ENCODE data around the gene HUNK. TPM values are rescaled to one million over a fixed set of nuclear protein-coding genes. Genes with fewer than 3 reads are reported as not detected.

HUNK gene
- total and polyA plus RNA-seq, 2 experiments from 2014 or later: 1.6 to 5.1 TPM

DNA sequence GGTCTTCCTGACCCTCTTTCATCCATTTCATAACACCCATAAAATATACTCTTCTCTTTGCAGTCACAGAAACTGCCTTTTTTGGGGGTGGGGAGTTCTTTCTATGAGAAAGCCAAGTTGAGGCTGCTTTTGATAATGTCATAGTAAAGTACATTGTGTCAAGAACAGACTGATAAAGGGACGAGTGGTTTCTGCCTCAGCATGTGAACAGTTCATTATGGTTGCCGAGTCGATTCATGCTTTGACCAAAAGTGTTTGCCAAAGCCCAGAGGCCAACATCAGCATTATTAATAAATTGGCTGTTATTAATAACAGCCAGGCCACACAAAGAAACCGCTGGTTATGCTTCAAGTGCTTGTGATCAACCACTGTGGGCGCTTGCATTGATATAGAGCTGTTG lies 162.0 kb downstream of the HUNK start:
- DNase-seq (ENCODE audit: low spot score) (no peak), ATAC-seq (no peak)
- Histone ChIP-seq H3K27me3 (ENCODE audit: insufficient read depth) (no peaks in the 10 kb centered on the region), H3K4me1 (ENCODE audit: insufficient read depth) (no peaks in the 10 kb centered on the region), H3K4me2 (no peak overlapping the region), H3K27ac (ENCODE audit: low read depth) (no peak overlapping the region), H3K9me2 (ENCODE audit: insufficient read depth) (0 out of 2 replicates have a peak, but pooled peaks cover 8% of the 10 kb centered on the region), H4K20me1 (replicated peaks; ENCODE audit: insufficient read depth) (no peaks in the 10 kb centered on the region), H3K79me2 (replicated peaks; ENCODE audit: insufficient read depth) (no peaks in the 10 kb centered on the region), H2AFZ (no peak overlapping the region), H3K4me3 (no peak overlapping the region), H3F3A (replicated peaks; ENCODE audit: low read depth) (no peaks in the 10 kb centered on the region), H3K36me3 (ENCODE audit: insufficient read depth) (no peaks in the 10 kb centered on the region)
- Mint-ChIP-seq H3K9me3 (peaks cover 6% of the 10 kb centered on the region; the same call in 2 of the 3 replicates), H3K27me3 (ENCODE audit: insufficient read depth, low read depth, poor library complexity) (peaks cover 7% of the 10 kb centered on the region), H3K27ac (no peak overlapping the region), H3K4me1 (no peaks in the 10 kb centered on the region), H3K36me3 (ENCODE audit: low read depth) (peaks cover 7% of the 10 kb centered on the region; the same call in 1 of the 3 replicates), H3K4me3 (no peak overlapping the region)
- TF ChIP-seq JUNB (IDR thresholded peaks at IDR 0.05; ENCODE audit: unreplicated experiment): no peak
- TF ChIP-seq ZNF114 (CRISPR knock-in tag; IDR thresholded peaks at IDR 0.05): no peak
- TF ChIP-seq CTCF (conservative IDR thresholded peaks at IDR 0.05; ENCODE audit: low read depth in 2 of 2): no peak
- TF ChIP-seq, protein P1, sequence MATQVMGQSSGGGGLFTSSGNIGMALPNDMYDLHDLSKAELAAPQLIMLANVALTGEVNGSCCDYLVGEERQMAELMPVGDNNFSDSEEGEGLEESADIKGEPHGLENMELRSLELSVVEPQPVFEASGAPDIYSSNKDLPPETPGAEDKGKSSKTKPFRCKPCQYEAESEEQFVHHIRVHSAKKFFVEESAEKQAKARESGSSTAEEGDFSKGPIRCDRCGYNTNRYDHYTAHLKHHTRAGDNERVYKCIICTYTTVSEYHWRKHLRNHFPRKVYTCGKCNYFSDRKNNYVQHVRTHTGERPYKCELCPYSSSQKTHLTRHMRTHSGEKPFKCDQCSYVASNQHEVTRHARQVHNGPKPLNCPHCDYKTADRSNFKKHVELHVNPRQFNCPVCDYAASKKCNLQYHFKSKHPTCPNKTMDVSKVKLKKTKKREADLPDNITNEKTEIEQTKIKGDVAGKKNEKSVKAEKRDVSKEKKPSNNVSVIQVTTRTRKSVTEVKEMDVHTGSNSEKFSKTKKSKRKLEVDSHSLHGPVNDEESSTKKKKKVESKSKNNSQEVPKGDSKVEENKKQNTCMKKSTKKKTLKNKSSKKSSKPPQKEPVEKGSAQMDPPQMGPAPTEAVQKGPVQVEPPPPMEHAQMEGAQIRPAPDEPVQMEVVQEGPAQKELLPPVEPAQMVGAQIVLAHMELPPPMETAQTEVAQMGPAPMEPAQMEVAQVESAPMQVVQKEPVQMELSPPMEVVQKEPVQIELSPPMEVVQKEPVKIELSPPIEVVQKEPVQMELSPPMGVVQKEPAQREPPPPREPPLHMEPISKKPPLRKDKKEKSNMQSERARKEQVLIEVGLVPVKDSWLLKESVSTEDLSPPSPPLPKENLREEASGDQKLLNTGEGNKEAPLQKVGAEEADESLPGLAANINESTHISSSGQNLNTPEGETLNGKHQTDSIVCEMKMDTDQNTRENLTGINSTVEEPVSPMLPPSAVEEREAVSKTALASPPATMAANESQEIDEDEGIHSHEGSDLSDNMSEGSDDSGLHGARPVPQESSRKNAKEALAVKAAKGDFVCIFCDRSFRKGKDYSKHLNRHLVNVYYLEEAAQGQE (IDR thresholded peaks at IDR 0.05; ENCODE audit: unreplicated experiment): no peak
- no peak for TF ChIP-seq EZH2 (IDR thresholded peaks at IDR 0.05; ENCODE audit: low read depth, unreplicated experiment)
- no peak for TF ChIP-seq NANOG (IDR thresholded peaks at IDR 0.05; ENCODE audit: borderline replicate concordance)
- TF ChIP-seq POLR2AphosphoS5 (IDR thresholded peaks at IDR 0.05; ENCODE audit: low read depth): no peak
- TF ChIP-seq EZH2phosphoT487 (IDR thresholded peaks at IDR 0.05; ENCODE audit: unreplicated experiment): no peak
- no peak for TF ChIP-seq ZNF331 (CRISPR knock-in tag; IDR thresholded peaks at IDR 0.05; ENCODE audit: low read depth)

DNA sequence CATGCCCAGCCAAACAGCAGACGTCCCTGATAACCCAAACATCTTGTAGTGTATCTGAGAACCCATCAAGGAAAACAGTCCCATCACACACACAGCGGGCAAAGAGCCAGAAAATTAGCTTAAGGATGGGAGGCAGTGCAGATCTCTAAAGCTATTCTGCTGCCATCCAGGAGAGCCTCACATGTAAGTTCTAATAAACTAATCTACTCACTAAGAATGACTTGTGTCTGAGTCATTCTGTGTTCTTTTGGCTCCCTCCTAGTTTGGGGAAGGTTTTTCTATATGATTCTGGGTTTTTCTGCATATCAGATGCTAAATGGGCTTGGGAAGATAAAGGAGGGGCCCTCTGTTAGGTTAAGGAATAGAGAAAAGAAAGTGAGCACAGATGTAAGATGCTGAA lies 162.8 kb downstream of the HUNK start:
- TF ChIP-seq EZH2 (IDR thresholded peaks at IDR 0.05; ENCODE audit: low read depth, unreplicated experiment): no peak
- no peak for TF ChIP-seq POLR2AphosphoS5 (IDR thresholded peaks at IDR 0.05; ENCODE audit: low read depth)
- TF ChIP-seq STAT1 (IDR thresholded peaks at IDR 0.05; ENCODE audit: unreplicated experiment): no peak
- 0 out of 2 replicates have a peak, but pooled peaks cover 6% of the 10 kb centered on the region for H3K9me2 ChIP-seq (ENCODE audit: insufficient read depth)
- H3K79me2 ChIP-seq (replicated peaks; ENCODE audit: insufficient read depth): no peaks in the 10 kb centered on the region
- no peak overlapping the region for H3K4me2 ChIP-seq
- H3K27ac ChIP-seq (ENCODE audit: low read depth): no peak overlapping the region
- Mint-ChIP-seq H3K4me1 (no peaks in the 10 kb centered on the region), H3K9me3 (no peaks in the 10 kb centered on the region), H3K27me3 (ENCODE audit: insufficient read depth, low read depth, poor library complexity) (peaks cover 6% of the 10 kb centered on the region), H3K36me3 (ENCODE audit: low read depth) (no peaks in the 10 kb centered on the region), H3K4me3 (no peak overlapping the region), H3K27ac (no peak overlapping the region)
- H2AFZ ChIP-seq: no peak overlapping the region
- no peaks in the 10 kb centered on the region for H3K4me1 ChIP-seq (ENCODE audit: insufficient read depth)
- H3K36me3 ChIP-seq (ENCODE audit: insufficient read depth): no peaks in the 10 kb centered on the region
- no peak overlapping the region for H3K4me3 ChIP-seq
- no peaks in the 10 kb centered on the region for H4K20me1 ChIP-seq (replicated peaks; ENCODE audit: insufficient read depth)
- DNase-seq (ENCODE audit: low spot score) (no peak), ATAC-seq (no peak)
- H3F3A ChIP-seq (replicated peaks; ENCODE audit: low read depth): no peaks in the 10 kb centered on the region
- H3K27me3 ChIP-seq (ENCODE audit: insufficient read depth): no peaks in the 10 kb centered on the region
